ENCODE results near the gene HOXA6.

The HOXA6 gene

GRCh38 chr7:27123477-27124053 lies 24.0 kb downstream of the HOXA6 start:
- no peaks in the 10 kb centered on the region for H4K20me1 ChIP-seq (ENCODE audit: insufficient read depth)
- H3K27ac ChIP-seq = no peak overlapping the region
- no peaks in the 10 kb centered on the region for H3K27me3 ChIP-seq (ENCODE audit: insufficient read depth, low read depth)
- H3K79me2 ChIP-seq (ENCODE audit: insufficient read depth, low read depth) = no peaks in the 10 kb centered on the region
- no peak overlapping the region for H3K4me2 ChIP-seq
- no peaks in the 10 kb centered on the region for H3K36me3 ChIP-seq (ENCODE audit: insufficient read depth)
- no peak overlapping the region for H2AFZ ChIP-seq (ENCODE audit: low read depth)
- no peak overlapping the region for H3K4me3 ChIP-seq (IDR thresholded peaks at IDR 0.05; ENCODE audit: insufficient read depth, low read depth, low read length)
- H3K4me1 ChIP-seq (ENCODE audit: low read depth, poor library complexity, severe bottlenecking) = peaks cover 9% of the 10 kb centered on the region
- no peak overlapping the region for H3K9ac ChIP-seq
- TF ChIP-seq, protein P1, sequence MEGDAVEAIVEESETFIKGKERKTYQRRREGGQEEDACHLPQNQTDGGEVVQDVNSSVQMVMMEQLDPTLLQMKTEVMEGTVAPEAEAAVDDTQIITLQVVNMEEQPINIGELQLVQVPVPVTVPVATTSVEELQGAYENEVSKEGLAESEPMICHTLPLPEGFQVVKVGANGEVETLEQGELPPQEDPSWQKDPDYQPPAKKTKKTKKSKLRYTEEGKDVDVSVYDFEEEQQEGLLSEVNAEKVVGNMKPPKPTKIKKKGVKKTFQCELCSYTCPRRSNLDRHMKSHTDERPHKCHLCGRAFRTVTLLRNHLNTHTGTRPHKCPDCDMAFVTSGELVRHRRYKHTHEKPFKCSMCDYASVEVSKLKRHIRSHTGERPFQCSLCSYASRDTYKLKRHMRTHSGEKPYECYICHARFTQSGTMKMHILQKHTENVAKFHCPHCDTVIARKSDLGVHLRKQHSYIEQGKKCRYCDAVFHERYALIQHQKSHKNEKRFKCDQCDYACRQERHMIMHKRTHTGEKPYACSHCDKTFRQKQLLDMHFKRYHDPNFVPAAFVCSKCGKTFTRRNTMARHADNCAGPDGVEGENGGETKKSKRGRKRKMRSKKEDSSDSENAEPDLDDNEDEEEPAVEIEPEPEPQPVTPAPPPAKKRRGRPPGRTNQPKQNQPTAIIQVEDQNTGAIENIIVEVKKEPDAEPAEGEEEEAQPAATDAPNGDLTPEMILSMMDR (conservative IDR thresholded peaks at IDR 0.05; ENCODE audit: low read depth, low read length) = no peak

- no peak overlapping the region for H3K4me2 ChIP-seq
- no peak overlapping the region for H3K4me3 ChIP-seq (IDR thresholded peaks at IDR 0.05; ENCODE audit: insufficient read depth, low read depth, low read length)
- no peaks in the 10 kb centered on the region for H4K20me1 ChIP-seq (ENCODE audit: insufficient read depth)
These were observed 24.5 kb downstream of the HOXA6 start for GRCh38 chr7:27123007-27123476.

GRCh38 chr7:27122077-27122910 lies 25.3 kb downstream of the HOXA6 start:
- no peak overlapping the region for H3K27ac ChIP-seq
- H3K4me1 ChIP-seq (ENCODE audit: low read depth, poor library complexity, severe bottlenecking) = no peaks in the 10 kb centered on the region
- H3K4me2 ChIP-seq = no peak overlapping the region
- H3K27me3 ChIP-seq (ENCODE audit: insufficient read depth, low read depth) = no peaks in the 10 kb centered on the region
- no peaks in the 10 kb centered on the region for H3K79me2 ChIP-seq (ENCODE audit: insufficient read depth, low read depth)
- H3K4me3 ChIP-seq (IDR thresholded peaks at IDR 0.05; ENCODE audit: insufficient read depth, low read depth, low read length) = no peak overlapping the region
- H3K36me3 ChIP-seq (ENCODE audit: insufficient read depth) = no peaks in the 10 kb centered on the region
- TF ChIP-seq, protein P1 (conservative IDR thresholded peaks at IDR 0.05; ENCODE audit: low read depth, low read length) = no peak
- no peaks in the 10 kb centered on the region for H4K20me1 ChIP-seq (ENCODE audit: insufficient read depth)
- no peak overlapping the region for H2AFZ ChIP-seq (ENCODE audit: low read depth)
- no peak overlapping the region for H3K9ac ChIP-seq

More at GRCh38 chr7:27123007-27123476, 24.5 kb downstream of the HOXA6 start:
- no peaks in the 10 kb centered on the region for H3K79me2 ChIP-seq (ENCODE audit: insufficient read depth, low read depth)
- H3K9ac ChIP-seq = no peak overlapping the region
- peaks cover 4% of the 10 kb centered on the region for H3K4me1 ChIP-seq (ENCODE audit: low read depth, poor library complexity, severe bottlenecking)
- H3K27ac ChIP-seq = no peak overlapping the region
- no peaks in the 10 kb centered on the region for H3K27me3 ChIP-seq (ENCODE audit: insufficient read depth, low read depth)
- no peaks in the 10 kb centered on the region for H3K36me3 ChIP-seq (ENCODE audit: insufficient read depth)
- H2AFZ ChIP-seq (ENCODE audit: low read depth) = no peak overlapping the region
- TF ChIP-seq, protein P1 (conservative IDR thresholded peaks at IDR 0.05; ENCODE audit: low read depth, low read length) = no peak

DNA sequence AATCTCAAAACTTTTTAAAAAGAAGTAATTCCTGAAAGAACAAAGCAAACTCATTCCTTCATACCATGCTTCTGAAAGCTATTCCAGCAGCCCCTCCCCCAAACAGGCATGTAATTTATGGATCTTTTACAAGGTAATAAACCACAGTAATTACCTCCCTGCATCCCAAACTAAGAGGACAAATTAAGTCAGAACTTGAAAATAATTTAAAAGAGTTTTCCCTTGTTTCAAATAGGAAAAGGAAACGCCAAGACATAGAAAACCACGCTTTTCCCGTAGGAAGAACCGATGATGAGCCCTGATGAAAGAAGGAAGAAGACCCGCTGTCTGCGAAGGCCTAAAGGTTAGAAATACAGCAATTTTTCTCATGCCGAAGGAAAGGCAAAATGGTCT lies 25.9 kb downstream of the HOXA6 start:
- Histone ChIP-seq H3K27me3 (ENCODE audit: insufficient read depth, low read depth) (no peaks in the 10 kb centered on the region), H3K4me1 (ENCODE audit: low read depth, poor library complexity, severe bottlenecking) (no peaks in the 10 kb centered on the region), H3K4me3 (IDR thresholded peaks at IDR 0.05; ENCODE audit: insufficient read depth, low read depth, low read length) (no peak overlapping the region), H2AFZ (ENCODE audit: low read depth) (no peak overlapping the region), H3K36me3 (ENCODE audit: insufficient read depth) (no peaks in the 10 kb centered on the region), H4K20me1 (ENCODE audit: insufficient read depth) (no peaks in the 10 kb centered on the region), H3K9ac (no peak overlapping the region), H3K27ac (no peak overlapping the region), H3K4me2 (no peak overlapping the region), H3K79me2 (ENCODE audit: insufficient read depth, low read depth) (no peaks in the 10 kb centered on the region)
- TF ChIP-seq, protein P1 (conservative IDR thresholded peaks at IDR 0.05; ENCODE audit: low read depth, low read length) = no peak
